Neural crest cell (in vitro differentiated cells): ENCODE results near the gene EBF3. TPM values are rescaled to one million over a fixed set of nuclear protein-coding genes. Genes with fewer than 3 reads are reported as not detected.

Experiments
- DNase-seq: peaks from one replicate; pipeline ENCODE4 v3.0.0; 2021; ENCODE audit warnings: low read depth, mixed read lengths, low spot score
- H3K27ac Mint-ChIP-seq: one replicate; pipeline ENCODE4 v1.8.0; 2021; ENCODE audit warnings: mild to moderate bottlenecking, mixed read lengths; ENCODE audit not compliant: unreplicated experiment
- H3K27me3 Mint-ChIP-seq: 2 replicates; pipeline ENCODE4 v1.8.0; 2021; ENCODE audit warnings: low read depth, mild to moderate bottlenecking, mixed read lengths
- H3K36me3 Mint-ChIP-seq: 2 replicates; pipeline ENCODE4 v1.8.0; 2021; ENCODE audit warnings: low read depth, mild to moderate bottlenecking, mixed read lengths
- H3K4me1 Mint-ChIP-seq: 2 replicates; pipeline ENCODE4 v1.8.0; 2021; ENCODE audit warnings: mixed read lengths
- H3K4me3 Mint-ChIP-seq: one replicate; pipeline ENCODE4 v1.8.0; 2021; ENCODE audit warnings: mild to moderate bottlenecking, mixed read lengths
- H3K9me3 Mint-ChIP-seq: 2 replicates; pipeline ENCODE4 v1.8.0; 2021; ENCODE audit warnings: mixed read lengths
- long read RNA-seq: library from polyadenylated mRNA; unstranded; transcript quantifications from one replicate; pipeline ENCODE4 v2.0.0, GENCODE V29; 2020
- total RNA-seq: library from RNA; stranded (reverse); gene quantifications from 2 replicates; pipeline ENCODE4 v1.2.1, GENCODE V29; 2021
- TF ChIP-seq, protein P1 (sequence below): fragments of 200-600 bp; sonication (generic); conservative IDR thresholded peaks from 2 replicates; pipeline ENCODE4 v1.5.0; 2021; ENCODE audit warnings: antibody characterized with exemption, mild to moderate bottlenecking

Gene EBF3, protein sequence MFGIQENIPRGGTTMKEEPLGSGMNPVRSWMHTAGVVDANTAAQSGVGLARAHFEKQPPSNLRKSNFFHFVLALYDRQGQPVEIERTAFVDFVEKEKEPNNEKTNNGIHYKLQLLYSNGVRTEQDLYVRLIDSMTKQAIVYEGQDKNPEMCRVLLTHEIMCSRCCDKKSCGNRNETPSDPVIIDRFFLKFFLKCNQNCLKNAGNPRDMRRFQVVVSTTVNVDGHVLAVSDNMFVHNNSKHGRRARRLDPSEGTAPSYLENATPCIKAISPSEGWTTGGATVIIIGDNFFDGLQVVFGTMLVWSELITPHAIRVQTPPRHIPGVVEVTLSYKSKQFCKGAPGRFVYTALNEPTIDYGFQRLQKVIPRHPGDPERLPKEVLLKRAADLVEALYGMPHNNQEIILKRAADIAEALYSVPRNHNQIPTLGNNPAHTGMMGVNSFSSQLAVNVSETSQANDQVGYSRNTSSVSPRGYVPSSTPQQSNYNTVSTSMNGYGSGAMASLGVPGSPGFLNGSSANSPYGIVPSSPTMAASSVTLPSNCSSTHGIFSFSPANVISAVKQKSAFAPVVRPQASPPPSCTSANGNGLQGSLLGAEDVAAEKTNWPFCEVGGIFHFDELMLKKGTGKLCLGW
- total RNA-seq = 11.2 and 11.6 TPM in 2 replicates
- long read RNA-seq, partial matches to known transcripts = 0 of 4 reads
- long read RNA-seq, other reads (novel, unspliced or antisense) = 4 of 4 reads

DNA sequence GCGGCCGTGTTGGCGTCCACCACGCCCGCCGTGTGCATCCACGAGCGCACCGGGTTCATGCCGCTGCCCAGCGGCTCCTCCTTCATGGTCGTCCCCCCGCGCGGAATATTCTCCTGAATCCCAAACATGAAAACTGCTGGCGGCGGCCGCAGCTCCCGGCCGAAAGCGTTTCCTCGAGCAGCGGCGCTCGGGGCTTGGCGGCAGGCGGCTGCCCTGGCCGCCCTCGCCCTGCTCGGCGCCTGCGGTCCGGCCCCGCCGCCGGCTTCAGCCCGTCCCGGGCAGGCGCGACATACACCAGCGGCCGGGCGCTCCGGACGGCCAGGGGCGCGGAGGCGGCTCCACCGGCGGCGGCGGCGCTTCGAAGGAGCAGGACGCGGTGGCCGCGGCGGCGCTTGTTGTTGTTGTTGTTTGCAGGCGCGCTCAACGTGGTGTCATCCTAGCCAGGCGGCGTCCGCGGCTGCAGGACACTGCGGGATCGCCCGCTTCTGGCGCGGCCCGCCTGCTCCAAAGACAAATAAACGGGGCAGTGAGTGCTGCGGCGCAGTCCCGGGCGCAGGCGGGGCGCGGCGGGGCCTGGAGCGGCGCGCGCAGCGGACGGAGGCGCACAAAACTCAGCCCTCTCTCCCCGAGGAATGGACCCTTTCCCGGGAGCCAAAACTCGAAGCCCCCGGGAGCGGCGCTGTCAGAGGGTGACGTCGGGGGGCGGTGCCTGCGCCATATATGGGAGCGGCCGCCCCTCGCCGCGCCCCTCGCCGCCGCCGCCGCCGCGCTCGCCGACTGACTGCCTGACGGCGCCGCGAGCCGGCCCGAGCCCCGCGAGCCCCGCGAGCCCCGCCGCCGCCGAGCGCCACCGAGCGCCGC is at the start of gene EBF3:
Gene EBF3, minus strand, starts transcription at position 634 of the 861 bp plus-strand sequence. Its CDS starts 506 bp downstream, at position 128.
- peaks cover 86% of the 10 kb centered on the region for H3K27me3 Mint-ChIP-seq
- H3K27ac Mint-ChIP-seq = no peak within 1 kb of the TSS

DNA sequence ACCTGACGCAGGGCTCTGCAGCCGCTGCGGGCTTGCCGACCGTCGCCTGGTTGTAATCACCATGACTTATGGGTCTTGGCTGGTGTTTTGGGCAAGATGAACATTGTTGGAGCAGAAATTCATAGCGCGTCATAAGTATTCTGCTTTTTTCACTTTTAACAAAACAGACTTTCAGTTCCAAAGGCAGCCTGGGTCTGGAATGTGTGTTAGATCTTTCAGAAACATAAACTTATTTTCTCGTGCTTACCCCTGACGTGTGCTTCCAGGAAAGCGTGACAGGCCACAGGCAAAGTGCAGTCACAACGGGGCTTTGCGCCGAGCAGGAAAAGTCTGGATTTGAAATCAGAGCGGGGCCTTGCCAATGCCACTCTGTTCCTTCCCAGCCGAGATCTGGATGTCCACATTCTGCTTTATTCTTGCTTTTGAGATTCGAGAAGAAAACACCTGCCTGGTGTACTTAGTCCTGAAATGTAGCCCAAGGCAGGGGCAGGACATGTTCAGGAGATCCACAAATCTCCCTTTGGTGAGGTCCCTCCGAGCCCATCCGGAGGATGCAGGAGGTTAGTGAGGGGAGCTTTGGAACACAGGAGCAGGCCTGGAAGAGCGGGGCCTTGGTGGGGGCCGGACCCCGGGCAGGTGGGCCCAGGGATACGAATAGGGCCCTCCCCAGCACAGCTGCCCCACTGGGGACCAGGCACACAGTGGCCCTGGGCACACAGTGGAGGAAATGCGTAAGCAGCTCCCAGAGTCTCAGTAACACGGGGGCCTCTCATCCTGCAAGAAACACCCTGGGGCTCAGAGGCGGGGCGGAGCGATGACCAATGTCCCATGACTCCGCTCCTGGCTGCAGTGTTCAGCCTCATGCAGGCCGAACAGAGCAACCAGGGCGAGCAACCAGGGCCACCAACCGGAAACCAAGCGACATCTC is 49.5 kb upstream of the EBF3 start:
- TF ChIP-seq, protein P1, sequence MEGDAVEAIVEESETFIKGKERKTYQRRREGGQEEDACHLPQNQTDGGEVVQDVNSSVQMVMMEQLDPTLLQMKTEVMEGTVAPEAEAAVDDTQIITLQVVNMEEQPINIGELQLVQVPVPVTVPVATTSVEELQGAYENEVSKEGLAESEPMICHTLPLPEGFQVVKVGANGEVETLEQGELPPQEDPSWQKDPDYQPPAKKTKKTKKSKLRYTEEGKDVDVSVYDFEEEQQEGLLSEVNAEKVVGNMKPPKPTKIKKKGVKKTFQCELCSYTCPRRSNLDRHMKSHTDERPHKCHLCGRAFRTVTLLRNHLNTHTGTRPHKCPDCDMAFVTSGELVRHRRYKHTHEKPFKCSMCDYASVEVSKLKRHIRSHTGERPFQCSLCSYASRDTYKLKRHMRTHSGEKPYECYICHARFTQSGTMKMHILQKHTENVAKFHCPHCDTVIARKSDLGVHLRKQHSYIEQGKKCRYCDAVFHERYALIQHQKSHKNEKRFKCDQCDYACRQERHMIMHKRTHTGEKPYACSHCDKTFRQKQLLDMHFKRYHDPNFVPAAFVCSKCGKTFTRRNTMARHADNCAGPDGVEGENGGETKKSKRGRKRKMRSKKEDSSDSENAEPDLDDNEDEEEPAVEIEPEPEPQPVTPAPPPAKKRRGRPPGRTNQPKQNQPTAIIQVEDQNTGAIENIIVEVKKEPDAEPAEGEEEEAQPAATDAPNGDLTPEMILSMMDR = no peak
- peaks cover 2% of the 10 kb centered on the region for H3K27me3 Mint-ChIP-seq
- no peak for DNase-seq
- H3K4me1 Mint-ChIP-seq = peaks cover 15% of the 10 kb centered on the region
- H3K9me3 Mint-ChIP-seq = no peaks in the 10 kb centered on the region
- no peak overlapping the region for H3K27ac Mint-ChIP-seq
- no peak overlapping the region for H3K4me3 Mint-ChIP-seq
- H3K36me3 Mint-ChIP-seq = no peaks in the 10 kb centered on the region

More for the DNA sequence above, at the start of gene EBF3:
- TF ChIP-seq, protein P1 = no peak
- Mint-ChIP-seq H3K4me1 (peaks cover 26% of the 10 kb centered on the region), H3K9me3 (no peaks in the 10 kb centered on the region), H3K4me3 (peak within 1 kb of the TSS; percentile 80), H3K36me3 (peaks cover 4% of the 10 kb centered on the region)
- peak; percentile 75 for DNase-seq

DNA sequence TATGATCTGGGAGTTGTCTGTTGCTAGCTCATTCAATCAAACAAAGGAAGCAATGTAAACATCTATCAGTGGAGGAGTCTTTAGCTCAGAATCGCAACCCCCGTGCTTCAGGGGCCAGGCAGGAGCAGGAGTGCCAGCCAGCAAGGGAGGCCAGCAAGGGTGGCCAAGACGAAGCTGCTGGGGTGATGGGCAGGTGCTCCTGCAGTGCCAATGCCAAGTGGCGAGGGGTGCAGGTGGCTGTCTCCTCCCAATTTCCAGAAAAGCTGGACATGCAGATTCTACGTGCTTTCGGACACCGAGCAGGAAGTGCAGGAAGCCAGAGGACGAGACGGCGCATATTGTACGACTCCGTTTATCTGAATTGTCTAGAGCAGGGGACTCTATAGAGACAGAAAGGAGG is 48.1 kb upstream of the EBF3 start:
- Mint-ChIP-seq H3K27ac (peak overlapping the region; percentile 40), H3K27me3 (peaks cover 8% of the 10 kb centered on the region), H3K36me3 (no peaks in the 10 kb centered on the region), H3K4me1 (peaks cover 15% of the 10 kb centered on the region), H3K9me3 (no peaks in the 10 kb centered on the region), H3K4me3 (no peak overlapping the region)
- no peak for DNase-seq
- TF ChIP-seq, protein P1 = no peak

DNA sequence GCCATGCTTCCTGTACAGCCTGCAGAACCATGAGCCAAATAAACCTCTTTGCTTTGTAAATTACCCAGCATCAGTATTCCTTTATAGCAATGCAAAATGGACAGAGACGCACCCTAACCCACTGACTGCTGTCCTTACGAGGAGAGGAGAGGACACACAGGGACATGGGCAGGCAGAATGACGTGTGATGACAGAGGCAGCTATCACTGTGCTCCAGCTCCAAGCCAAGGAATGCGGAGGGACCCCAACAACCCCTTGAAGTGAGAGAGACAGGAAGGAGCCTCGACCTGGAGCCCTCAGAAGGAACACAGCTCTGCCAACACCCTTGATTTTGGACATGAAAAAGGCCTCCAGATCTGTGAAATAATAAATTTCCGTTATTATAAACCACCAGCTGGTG is 46.6 kb upstream of the EBF3 start:
- no peak for DNase-seq
- peaks cover 21% of the 10 kb centered on the region for H3K27me3 Mint-ChIP-seq
- TF ChIP-seq, protein P1 = no peak
- H3K27ac Mint-ChIP-seq = peak overlapping the region; percentile 50
- H3K9me3 Mint-ChIP-seq = no peaks in the 10 kb centered on the region
- H3K4me1 Mint-ChIP-seq = peaks cover 15% of the 10 kb centered on the region
- H3K4me3 Mint-ChIP-seq = no peak overlapping the region
- no peaks in the 10 kb centered on the region for H3K36me3 Mint-ChIP-seq
